KMS-11 (cell line): ENCODE data around the gene ATP1B3.
"Not testable (repeated sequence)": the region's sequence is repeated elsewhere in the genome, so short reads cannot be mapped to it uniquely, and the experiment has no call there.

ENCODE experiments used
- H2AFZ ChIP-seq: fragments of 200-600 bp; sonication (generic); 2 replicates; pipeline ENCODE4 v1.6.1; 2016; ENCODE audit warnings: antibody characterized with exemption, mixed run types, low read depth
- H3K27ac ChIP-seq: fragments of 200-600 bp; sonication (generic); 2 replicates; pipeline ENCODE4 v1.6.1; 2016; ENCODE audit warnings: mild to moderate bottlenecking, mixed run types
- H3K27me3 ChIP-seq: fragments of 200-600 bp; sonication (generic); 2 replicates; pipeline ENCODE4 v1.6.1; 2017; ENCODE audit warnings: mild to moderate bottlenecking, low read depth, mixed run types, moderate library complexity; ENCODE audit not compliant: insufficient read depth
- H3K36me3 ChIP-seq: fragments of 200-600 bp; sonication (generic); 2 replicates; pipeline ENCODE4 v1.6.1; 2017; ENCODE audit warnings: mild to moderate bottlenecking, mixed run types; ENCODE audit not compliant: insufficient read depth
- H3K4me1 ChIP-seq: fragments of 200-600 bp; sonication (generic); 2 replicates; pipeline ENCODE4 v1.6.1; 2016; ENCODE audit warnings: mild to moderate bottlenecking, low read depth, mixed run types; ENCODE audit not compliant: poor library complexity, severe bottlenecking
- H3K4me2 ChIP-seq: fragments of 200-600 bp; sonication (generic); 2 replicates; pipeline ENCODE4 v1.7.0; 2016; ENCODE audit warnings: mild to moderate bottlenecking, mixed run types
- H3K4me3 ChIP-seq: fragments of 200-600 bp; sonication (generic); IDR thresholded peaks from 2 replicates; pipeline ENCODE4 v1.6.1; 2017; ENCODE audit warnings: low read depth, low read length, mixed read lengths; ENCODE audit not compliant: insufficient read depth
- H3K79me2 ChIP-seq: fragments of 200-600 bp; sonication (generic); 2 replicates; pipeline ENCODE4 v1.6.1; 2016; ENCODE audit warnings: low read depth, mixed run types; ENCODE audit not compliant: insufficient read depth
- H3K9ac ChIP-seq: fragments of 200-600 bp; sonication (generic); 2 replicates; pipeline ENCODE4 v1.6.1; 2016; ENCODE audit warnings: mild to moderate bottlenecking, mixed run types
- H4K20me1 ChIP-seq: fragments of 200-600 bp; sonication (generic); 2 replicates; pipeline ENCODE4 v1.6.1; 2016; ENCODE audit warnings: mild to moderate bottlenecking, mixed run types; ENCODE audit not compliant: insufficient read depth
- TF ChIP-seq, protein P1 (sequence below): fragments of 200-600 bp; sonication (generic); conservative IDR thresholded peaks from 2 replicates; pipeline ENCODE4 v1.6.1; 2017; ENCODE audit warnings: low read depth, mild to moderate bottlenecking, antibody characterized with exemption, low read length, moderate library complexity, mixed read lengths

Gene ATP1B3

DNA sequence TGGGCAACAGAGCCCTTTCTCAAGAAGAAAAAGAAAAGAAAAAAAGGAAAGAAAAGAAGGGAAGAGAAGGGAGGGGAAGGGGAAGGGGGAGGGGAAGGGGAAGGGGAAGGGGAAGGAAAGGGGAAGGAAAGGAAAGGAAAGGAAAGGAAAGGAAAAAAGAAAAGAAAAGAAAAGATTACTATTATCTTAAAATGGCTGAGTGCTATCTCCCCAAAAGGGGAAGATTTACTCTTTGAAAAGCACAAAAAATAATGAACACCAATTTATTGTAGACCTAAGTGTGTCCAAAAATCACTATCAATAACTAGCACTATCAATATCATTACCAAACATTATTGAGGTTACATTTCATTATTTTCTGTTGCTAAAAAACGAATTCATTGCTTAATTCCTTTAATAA is 89.0 kb downstream of the ATP1B3 start:
- no peaks in the 10 kb centered on the region for H3K36me3 ChIP-seq
- no peak overlapping the region for H2AFZ ChIP-seq
- no peaks in the 10 kb centered on the region for H3K79me2 ChIP-seq
- H4K20me1 ChIP-seq, result no peaks in the 10 kb centered on the region
- TF ChIP-seq, protein P1, sequence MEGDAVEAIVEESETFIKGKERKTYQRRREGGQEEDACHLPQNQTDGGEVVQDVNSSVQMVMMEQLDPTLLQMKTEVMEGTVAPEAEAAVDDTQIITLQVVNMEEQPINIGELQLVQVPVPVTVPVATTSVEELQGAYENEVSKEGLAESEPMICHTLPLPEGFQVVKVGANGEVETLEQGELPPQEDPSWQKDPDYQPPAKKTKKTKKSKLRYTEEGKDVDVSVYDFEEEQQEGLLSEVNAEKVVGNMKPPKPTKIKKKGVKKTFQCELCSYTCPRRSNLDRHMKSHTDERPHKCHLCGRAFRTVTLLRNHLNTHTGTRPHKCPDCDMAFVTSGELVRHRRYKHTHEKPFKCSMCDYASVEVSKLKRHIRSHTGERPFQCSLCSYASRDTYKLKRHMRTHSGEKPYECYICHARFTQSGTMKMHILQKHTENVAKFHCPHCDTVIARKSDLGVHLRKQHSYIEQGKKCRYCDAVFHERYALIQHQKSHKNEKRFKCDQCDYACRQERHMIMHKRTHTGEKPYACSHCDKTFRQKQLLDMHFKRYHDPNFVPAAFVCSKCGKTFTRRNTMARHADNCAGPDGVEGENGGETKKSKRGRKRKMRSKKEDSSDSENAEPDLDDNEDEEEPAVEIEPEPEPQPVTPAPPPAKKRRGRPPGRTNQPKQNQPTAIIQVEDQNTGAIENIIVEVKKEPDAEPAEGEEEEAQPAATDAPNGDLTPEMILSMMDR, result no peak
- no peak overlapping the region for H3K4me2 ChIP-seq
- H3K4me3 ChIP-seq, result no peak overlapping the region
- peaks cover 8% of the 10 kb centered on the region for H3K4me1 ChIP-seq
- no peaks in the 10 kb centered on the region for H3K27me3 ChIP-seq
- H3K9ac ChIP-seq, result no peak overlapping the region
- no peak overlapping the region for H3K27ac ChIP-seq

DNA sequence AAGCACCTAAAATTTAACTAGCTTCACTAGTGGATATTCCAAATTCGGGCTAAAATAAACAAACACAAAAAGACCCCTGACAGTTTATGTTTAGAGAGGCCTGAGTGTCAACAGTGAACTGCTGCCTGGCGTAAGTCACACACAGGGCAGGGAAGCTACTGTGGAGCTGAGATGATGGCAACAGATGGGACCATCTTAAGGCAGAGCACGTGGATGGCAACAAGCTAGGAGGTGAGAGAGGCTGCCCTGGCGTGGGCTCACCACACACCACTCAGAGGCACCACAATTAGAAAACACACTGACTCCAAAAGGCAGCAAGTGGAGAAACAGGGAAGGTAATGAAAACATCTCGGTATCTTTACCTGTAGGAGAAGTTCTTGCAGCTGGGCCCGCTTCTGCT is 93.3 kb downstream of the ATP1B3 start:
- TF ChIP-seq, protein P1, result no peak
- Histone ChIP-seq H3K9ac (no peak overlapping the region), H2AFZ (no peak overlapping the region), H3K36me3 (no peaks in the 10 kb centered on the region), H3K27me3 (no peaks in the 10 kb centered on the region), H3K4me2 (no peak overlapping the region), H3K27ac (no peak overlapping the region), H3K79me2 (no peaks in the 10 kb centered on the region), H3K4me3 (no peak overlapping the region), H4K20me1 (no peaks in the 10 kb centered on the region), H3K4me1 (peaks cover 8% of the 10 kb centered on the region)

GRCh38 chr3:141971571-141971970 is 95.1 kb downstream of the ATP1B3 start:
- Histone ChIP-seq H3K4me3 (no peak overlapping the region), H3K36me3 (no peaks in the 10 kb centered on the region), H3K79me2 (no peaks in the 10 kb centered on the region), H3K4me1 (peaks cover 8% of the 10 kb centered on the region), H4K20me1 (no peaks in the 10 kb centered on the region), H3K27me3 (no peaks in the 10 kb centered on the region), H3K4me2 (no peak overlapping the region), H2AFZ (no peak overlapping the region), H3K27ac (no peak overlapping the region), H3K9ac (no peak overlapping the region)
- TF ChIP-seq, protein P1, result no peak

GRCh38 chr3:141972399-141972798 is 96.0 kb downstream of the ATP1B3 start:
- Histone ChIP-seq H3K79me2 (no peaks in the 10 kb centered on the region), H3K27ac (no peak overlapping the region), H3K4me3 (no peak overlapping the region), H3K9ac (no peak overlapping the region), H2AFZ (no peak overlapping the region), H3K36me3 (no peaks in the 10 kb centered on the region), H3K27me3 (no peaks in the 10 kb centered on the region), H3K4me2 (no peak overlapping the region), H4K20me1 (no peaks in the 10 kb centered on the region), H3K4me1 (peaks cover 6% of the 10 kb centered on the region)
- TF ChIP-seq, protein P1, result no peak

DNA sequence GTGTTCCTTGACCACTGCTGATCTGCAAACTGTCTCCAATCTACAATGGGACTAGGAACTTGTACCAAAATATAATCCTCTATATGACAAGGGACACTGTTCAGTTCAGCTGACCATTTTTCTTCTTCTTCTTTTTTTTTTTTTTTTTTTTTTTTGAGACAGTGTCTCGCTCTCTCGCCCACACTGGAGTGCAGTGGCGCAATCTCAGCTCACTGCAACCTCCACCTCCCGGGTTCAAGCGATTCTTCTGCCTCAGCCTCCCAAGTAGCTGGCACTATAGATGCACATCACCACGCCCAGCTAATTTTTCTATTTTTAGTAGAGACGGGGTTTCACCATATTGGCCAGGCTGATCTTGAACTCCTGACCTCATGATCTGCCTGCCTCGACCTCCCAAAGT is 98.3 kb downstream of the ATP1B3 start:
- not testable (repeated sequence) for H3K79me2 ChIP-seq, H2AFZ ChIP-seq, H4K20me1 ChIP-seq, H3K4me3 ChIP-seq, H3K27me3 ChIP-seq, H3K36me3 ChIP-seq, H3K27ac ChIP-seq, H3K4me1 ChIP-seq, H3K4me2 ChIP-seq, H3K9ac ChIP-seq
